Activated naive CD8-positive, alpha-beta T cell (primary cell): Measurements from ENCODE around the gene NLRP10.

ENCODE experiments used
- H3K27ac Mint-ChIP-seq: one replicate; pipeline ENCODE4 v1.8.0; 2021; ENCODE audit warnings: mixed read lengths
- H3K27me3 Mint-ChIP-seq: one replicate; pipeline ENCODE4 v1.8.0; 2021; ENCODE audit warnings: mixed read lengths
- H3K36me3 Mint-ChIP-seq: one replicate; pipeline ENCODE4 v1.8.0; 2021; ENCODE audit warnings: mixed read lengths
- H3K4me1 Mint-ChIP-seq: one replicate; pipeline ENCODE4 v1.8.0; 2021; ENCODE audit warnings: low read depth, mixed read lengths
- H3K4me3 Mint-ChIP-seq: one replicate; pipeline ENCODE4 v1.8.0; 2021; ENCODE audit warnings: mild to moderate bottlenecking, mixed read lengths
- H3K9me3 Mint-ChIP-seq: one replicate; pipeline ENCODE4 v1.8.0; 2021; ENCODE audit warnings: low read depth, mixed read lengths

Gene NLRP10

DNA sequence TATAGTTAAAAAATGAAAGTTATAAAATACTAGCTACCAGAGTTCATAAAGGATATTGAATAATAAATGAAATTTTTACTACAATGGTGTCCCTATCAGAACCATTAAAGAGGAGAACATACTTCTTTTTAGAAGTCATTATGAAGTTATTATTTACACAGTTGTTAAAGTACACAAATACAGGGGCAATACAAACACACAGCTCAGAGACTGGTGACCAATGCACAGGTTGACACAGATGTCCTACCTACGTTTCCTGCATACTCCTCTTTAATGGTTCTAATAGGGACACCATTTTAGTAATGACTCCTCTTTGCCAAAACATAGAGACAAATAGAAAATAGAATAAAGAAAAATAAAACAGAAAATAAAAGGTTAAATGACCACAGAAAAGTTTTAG lies 10.1 kb downstream of the NLRP10 start:
- peaks cover 5% of the 10 kb centered on the region for H3K27me3 Mint-ChIP-seq
- H3K4me3 Mint-ChIP-seq: no peak overlapping the region

DNA sequence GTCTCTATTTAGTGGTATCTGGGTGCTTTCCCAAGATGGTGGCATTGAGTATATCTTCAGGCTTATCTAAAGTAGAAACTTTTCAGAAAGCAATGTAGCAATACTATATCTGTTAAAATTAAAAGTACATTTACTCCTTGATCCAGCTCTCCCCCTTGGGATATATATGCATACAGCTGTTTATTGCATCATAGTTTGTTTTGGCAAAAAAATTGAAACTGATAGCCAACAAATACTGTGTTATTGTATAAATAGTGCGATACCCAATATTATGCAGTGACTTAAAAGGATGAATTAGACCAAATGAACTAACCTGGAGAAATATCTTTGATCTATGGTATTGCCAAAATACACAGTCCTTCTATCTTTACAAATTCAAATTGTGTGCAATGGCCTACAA lies 15.3 kb downstream of the NLRP10 start:
- no peaks in the 10 kb centered on the region for H3K36me3 Mint-ChIP-seq
- H3K4me1 Mint-ChIP-seq: no peaks in the 10 kb centered on the region
- no peak overlapping the region for H3K27ac Mint-ChIP-seq
- no peak overlapping the region for H3K4me3 Mint-ChIP-seq
- H3K27me3 Mint-ChIP-seq: peaks cover 7% of the 10 kb centered on the region
- no peaks in the 10 kb centered on the region for H3K9me3 Mint-ChIP-seq

More for the DNA sequence above, 10.1 kb downstream of the NLRP10 start:
- H3K27ac Mint-ChIP-seq: no peak overlapping the region
- H3K36me3 Mint-ChIP-seq: no peaks in the 10 kb centered on the region
- H3K9me3 Mint-ChIP-seq: no peaks in the 10 kb centered on the region
- no peaks in the 10 kb centered on the region for H3K4me1 Mint-ChIP-seq

DNA sequence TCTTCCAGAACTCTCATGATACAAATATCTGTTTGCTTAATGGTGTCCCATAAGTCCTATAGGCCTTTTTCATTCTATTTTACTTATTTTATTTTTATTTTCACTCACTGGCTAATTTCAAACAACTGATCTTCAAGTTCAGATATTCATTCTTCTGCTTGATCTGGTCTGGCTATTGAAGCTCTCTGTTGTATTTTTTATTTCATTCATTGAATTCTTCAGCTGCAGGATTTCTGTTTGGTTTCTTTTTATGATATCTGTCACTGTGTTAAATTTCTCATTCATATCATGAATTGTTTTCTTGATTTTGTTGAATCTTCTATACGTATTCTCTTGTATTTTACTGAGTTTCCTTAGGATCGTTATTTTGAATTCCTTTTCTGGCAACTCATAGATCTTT lies 21.1 kb downstream of the NLRP10 start:
- Mint-ChIP-seq H3K27ac (no peak overlapping the region), H3K4me3 (no peak overlapping the region), H3K9me3 (peaks cover 24% of the 10 kb centered on the region), H3K27me3 (peaks cover 7% of the 10 kb centered on the region), H3K4me1 (no peaks in the 10 kb centered on the region), H3K36me3 (no peaks in the 10 kb centered on the region)

DNA sequence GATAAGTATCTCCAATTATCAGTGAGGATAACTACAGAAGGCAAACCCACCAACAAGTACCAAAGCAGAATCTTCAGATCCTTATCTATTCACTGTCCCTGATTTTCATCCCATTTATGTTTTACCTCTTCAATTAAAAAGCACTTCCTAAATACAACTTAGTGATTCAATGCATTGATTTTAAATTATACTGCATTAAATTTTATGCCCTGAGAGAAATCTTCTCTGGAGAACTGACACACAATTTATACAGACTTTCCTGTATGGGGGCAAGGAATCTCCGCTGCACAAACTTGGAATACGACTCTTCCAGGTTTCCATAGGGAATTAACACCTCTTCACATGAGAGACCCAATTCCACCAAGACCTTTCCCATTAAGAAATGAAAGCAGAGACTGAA lies 23.6 kb downstream of the NLRP10 start, which contains the start of gene OR10A3:
OR10A3 (minus strand) TSS at position 101 of the 400 bp plus-strand sequence. CDS start 2,188 bp downstream, outside the sequence.
- peaks cover 24% of the 10 kb centered on the region for H3K9me3 Mint-ChIP-seq
- no peaks in the 10 kb centered on the region for H3K4me1 Mint-ChIP-seq
- H3K27ac Mint-ChIP-seq: no peak within 1 kb of the TSS
- no peaks in the 10 kb centered on the region for H3K36me3 Mint-ChIP-seq
- H3K4me3 Mint-ChIP-seq: no peak within 1 kb of the TSS
- peaks cover 4% of the 10 kb centered on the region for H3K27me3 Mint-ChIP-seq

DNA sequence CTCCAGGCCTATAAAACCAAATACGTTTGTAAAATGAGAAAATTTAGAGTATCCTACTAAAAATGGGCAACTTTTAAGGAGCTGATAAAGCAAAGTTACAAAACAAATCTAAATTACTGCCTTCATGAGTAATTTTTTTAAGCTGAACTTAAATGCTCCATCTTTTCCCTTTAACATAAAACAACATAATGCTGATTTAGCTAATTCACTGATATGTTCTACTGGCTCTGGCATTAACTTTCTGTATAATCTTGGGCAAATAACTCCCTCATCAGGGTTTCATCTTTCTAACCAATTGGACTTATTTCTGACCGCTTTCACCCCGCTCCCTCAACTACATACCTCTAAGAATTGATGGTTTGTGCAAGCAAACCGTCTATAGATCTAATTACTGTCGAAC lies 24.1 kb downstream of the NLRP10 start:
- Mint-ChIP-seq H3K9me3 (peaks cover 24% of the 10 kb centered on the region), H3K27ac (no peak overlapping the region), H3K27me3 (peaks cover 7% of the 10 kb centered on the region), H3K36me3 (no peaks in the 10 kb centered on the region), H3K4me1 (no peaks in the 10 kb centered on the region), H3K4me3 (no peak overlapping the region)

DNA sequence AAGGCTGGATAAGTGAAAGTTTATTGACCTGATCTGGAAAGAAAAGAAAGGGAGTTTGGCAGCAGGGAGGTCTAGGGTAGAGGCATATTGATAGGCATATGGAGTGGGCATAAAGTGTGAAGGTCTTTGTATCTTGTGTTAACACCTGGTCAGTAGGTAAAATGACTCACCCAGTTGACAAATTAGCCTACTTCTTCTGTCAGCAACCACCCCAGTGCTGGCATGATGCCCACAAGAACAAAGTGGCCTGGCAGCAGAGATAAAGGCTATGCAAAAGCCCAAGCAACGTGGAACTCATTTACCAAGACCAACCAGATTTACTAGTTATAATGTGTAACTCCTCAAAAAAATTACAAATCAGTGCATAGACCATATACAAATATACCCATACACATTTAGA lies 28.6 kb downstream of the NLRP10 start:
- Mint-ChIP-seq H3K9me3 (no peaks in the 10 kb centered on the region), H3K4me3 (no peak overlapping the region), H3K27me3 (peaks cover 21% of the 10 kb centered on the region), H3K36me3 (no peaks in the 10 kb centered on the region), H3K4me1 (no peaks in the 10 kb centered on the region), H3K27ac (no peak overlapping the region)

DNA sequence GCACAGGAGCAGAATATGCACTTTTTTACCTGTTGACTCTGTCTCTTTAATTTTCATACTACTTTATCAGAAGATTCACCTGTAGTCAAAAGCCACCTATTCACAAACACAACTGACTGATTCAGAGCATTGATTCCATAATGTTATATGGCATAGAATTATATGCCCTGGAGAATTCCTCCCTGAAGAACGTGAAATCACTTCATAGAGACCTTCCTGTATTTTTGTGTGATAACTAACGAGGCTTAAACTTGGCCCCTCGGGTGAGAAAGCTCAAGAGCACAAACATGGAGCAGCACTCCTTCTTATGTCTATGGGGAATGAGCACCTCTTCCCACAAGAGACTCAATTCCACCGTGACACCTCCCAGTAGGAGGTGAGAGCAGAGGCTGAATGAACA lies 34.1 kb downstream of the NLRP10 start, which contains the start of gene OR10A6:
OR10A6 (minus strand) TSS at position 101 of the 400 bp plus-strand sequence. CDS start 2,606 bp downstream, outside the sequence.
- Mint-ChIP-seq H3K4me3 (no peak within 1 kb of the TSS), H3K36me3 (no peaks in the 10 kb centered on the region), H3K27me3 (peaks cover 30% of the 10 kb centered on the region), H3K27ac (no peak within 1 kb of the TSS), H3K4me1 (no peaks in the 10 kb centered on the region), H3K9me3 (no peaks in the 10 kb centered on the region)

DNA sequence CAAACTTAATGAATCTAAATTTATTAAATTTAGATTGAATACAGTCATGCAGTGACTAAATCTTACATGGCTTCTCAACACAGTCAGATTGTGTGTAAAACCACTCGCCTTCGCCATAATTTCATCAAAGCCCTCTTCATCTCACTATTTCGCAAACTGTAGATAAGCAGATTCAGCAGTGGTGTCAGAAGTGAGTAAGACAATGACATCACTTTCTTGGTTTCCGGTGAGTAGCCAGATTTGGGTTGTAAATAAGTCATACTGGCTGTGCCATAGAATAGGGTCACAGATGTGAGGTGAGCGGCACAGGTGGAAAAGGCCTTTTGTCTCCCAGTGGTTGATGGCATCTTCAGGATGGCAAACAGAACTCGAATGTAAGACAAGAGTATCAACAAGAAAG lies 37.6 kb downstream of the NLRP10 start:
- no peaks in the 10 kb centered on the region for H3K4me1 Mint-ChIP-seq
- H3K36me3 Mint-ChIP-seq: no peaks in the 10 kb centered on the region
- no peaks in the 10 kb centered on the region for H3K9me3 Mint-ChIP-seq
- peaks cover 22% of the 10 kb centered on the region for H3K27me3 Mint-ChIP-seq
- no peak overlapping the region for H3K27ac Mint-ChIP-seq
- H3K4me3 Mint-ChIP-seq: no peak overlapping the region

DNA sequence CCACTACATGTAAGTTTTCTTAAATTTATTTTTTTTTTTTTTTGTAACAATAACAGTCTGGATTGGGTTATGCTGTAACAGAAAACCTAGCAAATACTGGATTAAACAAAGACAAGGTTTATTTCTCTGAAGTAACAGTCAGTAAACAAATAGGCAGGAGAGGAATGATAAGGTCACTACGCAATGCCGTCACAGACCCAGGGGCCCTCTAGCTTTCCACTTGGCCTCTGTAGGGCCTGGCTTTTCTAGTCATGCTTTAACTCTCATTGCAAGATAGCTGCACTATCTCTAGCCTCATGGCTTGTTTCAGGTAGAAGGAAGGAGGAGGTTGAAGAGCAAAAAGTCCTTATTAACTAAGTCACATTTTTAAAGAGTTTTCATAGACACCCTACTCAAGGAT lies 40.7 kb downstream of the NLRP10 start:
- Mint-ChIP-seq H3K27ac (no peak overlapping the region), H3K27me3 (peaks cover 14% of the 10 kb centered on the region), H3K4me3 (no peak overlapping the region), H3K36me3 (no peaks in the 10 kb centered on the region), H3K9me3 (no peaks in the 10 kb centered on the region), H3K4me1 (no peaks in the 10 kb centered on the region)

DNA sequence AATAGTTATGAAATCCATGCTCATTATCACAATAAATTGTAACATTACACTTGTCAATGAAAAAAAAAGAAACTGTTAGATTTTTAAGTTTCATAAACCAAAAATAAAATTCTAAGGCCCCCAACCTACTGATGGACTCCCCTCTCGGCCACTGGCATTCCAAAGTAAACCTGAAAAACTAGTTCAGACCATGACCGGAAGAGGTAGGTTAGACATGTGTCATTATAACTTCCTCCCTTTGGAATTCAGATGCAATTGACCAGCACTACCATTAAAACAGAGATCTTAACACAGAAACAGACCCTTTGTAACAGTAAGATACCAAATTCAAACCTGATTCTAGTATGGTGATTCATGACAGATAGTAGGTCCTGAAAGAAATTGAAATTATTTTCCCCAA lies 47.1 kb downstream of the NLRP10 start:
- no peaks in the 10 kb centered on the region for H3K36me3 Mint-ChIP-seq
- no peaks in the 10 kb centered on the region for H3K4me1 Mint-ChIP-seq
- no peaks in the 10 kb centered on the region for H3K9me3 Mint-ChIP-seq
- no peak overlapping the region for H3K4me3 Mint-ChIP-seq
- H3K27me3 Mint-ChIP-seq: peaks cover 2% of the 10 kb centered on the region
- no peak overlapping the region for H3K27ac Mint-ChIP-seq
